ENCODE measurements around the gene BARD1. TPM values are rescaled to one million over a fixed set of nuclear protein-coding genes. Genes with fewer than 3 reads are reported as not detected.
"Not testable (repeated sequence)": the region's sequence is repeated elsewhere in the genome, so short reads cannot be mapped to it uniquely, and the experiment has no call there.

BARD1 gene
- total RNA-seq, 1 donor from 2014 or later = 11.8 TPM

- no peak for DNase-seq (ENCODE audit: low spot score)
Observed at GRCh38 chr2:214765180-214765579, 44.3 kb downstream of the BARD1 start.

- DNase-seq (ENCODE audit: low spot score) = no peak
Observed at GRCh38 chr2:214753455-214753854, 56.0 kb downstream of the BARD1 start.

- DNase-seq (ENCODE audit: low spot score) = no peak
Observed at GRCh38 chr2:214750529-214750928, 59.0 kb downstream of the BARD1 start.

GRCh38 chr2:214747992-214748391 is 61.5 kb downstream of the BARD1 start:
- no peak for DNase-seq (ENCODE audit: low spot score)

- no peak for DNase-seq (ENCODE audit: low spot score)
Observed at GRCh38 chr2:214742119-214742518, 67.4 kb downstream of the BARD1 start.

- DNase-seq (ENCODE audit: low spot score) = no peak
Observed at GRCh38 chr2:214740867-214741395, 68.6 kb downstream of the BARD1 start.

DNA sequence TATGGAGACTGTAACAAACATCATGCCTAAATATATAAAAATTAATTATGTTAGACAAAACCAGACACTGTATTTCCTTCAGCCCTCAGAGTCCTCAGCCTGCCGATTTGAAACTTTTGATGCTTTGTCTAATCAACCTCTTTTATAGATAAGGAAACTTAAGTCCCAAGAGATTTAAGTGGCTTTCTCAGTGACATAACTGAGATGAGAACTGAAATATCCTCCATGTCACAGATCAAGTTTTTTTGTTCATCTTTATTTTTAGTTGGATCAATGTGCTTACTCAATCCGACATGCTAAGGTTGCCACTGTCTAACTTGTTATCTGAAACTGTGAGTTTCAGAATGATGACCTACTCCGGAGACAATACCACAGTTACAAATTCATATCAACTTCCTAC is 72.3 kb downstream of the BARD1 start:
- no peak for DNase-seq (ENCODE audit: low spot score)

- no peak for DNase-seq (ENCODE audit: low spot score)
Observed at GRCh38 chr2:214730800-214731407, 78.6 kb downstream of the BARD1 start.

DNA sequence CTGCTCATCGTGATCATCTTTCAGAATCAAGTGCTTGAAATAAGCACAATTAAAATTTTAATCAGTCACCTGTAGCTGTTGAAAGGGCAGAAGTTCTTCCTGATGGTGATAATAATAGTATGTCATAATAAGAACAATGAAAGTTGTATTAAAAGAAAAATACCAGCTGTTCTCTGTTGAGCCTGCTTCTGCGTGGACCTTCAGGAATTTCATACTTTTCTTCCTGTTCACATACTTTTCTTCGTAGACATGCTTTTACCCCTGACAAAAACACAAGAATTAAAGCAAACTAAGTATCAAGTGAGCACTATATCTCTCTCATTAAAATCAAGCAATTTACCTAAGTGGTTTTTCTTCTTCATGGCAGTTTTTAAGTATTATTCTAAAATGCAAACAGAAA is 79.2 kb downstream of the BARD1 start:
- no peak for DNase-seq (ENCODE audit: low spot score)

GRCh38 chr2:214724741-214725140 is 84.7 kb downstream of the BARD1 start:
- DNase-seq (ENCODE audit: low spot score) = no peak

GRCh38 chr2:214717837-214718236 is 91.6 kb downstream of the BARD1 start:
- DNase-seq (ENCODE audit: low spot score) = not testable (repeated sequence)

DNA sequence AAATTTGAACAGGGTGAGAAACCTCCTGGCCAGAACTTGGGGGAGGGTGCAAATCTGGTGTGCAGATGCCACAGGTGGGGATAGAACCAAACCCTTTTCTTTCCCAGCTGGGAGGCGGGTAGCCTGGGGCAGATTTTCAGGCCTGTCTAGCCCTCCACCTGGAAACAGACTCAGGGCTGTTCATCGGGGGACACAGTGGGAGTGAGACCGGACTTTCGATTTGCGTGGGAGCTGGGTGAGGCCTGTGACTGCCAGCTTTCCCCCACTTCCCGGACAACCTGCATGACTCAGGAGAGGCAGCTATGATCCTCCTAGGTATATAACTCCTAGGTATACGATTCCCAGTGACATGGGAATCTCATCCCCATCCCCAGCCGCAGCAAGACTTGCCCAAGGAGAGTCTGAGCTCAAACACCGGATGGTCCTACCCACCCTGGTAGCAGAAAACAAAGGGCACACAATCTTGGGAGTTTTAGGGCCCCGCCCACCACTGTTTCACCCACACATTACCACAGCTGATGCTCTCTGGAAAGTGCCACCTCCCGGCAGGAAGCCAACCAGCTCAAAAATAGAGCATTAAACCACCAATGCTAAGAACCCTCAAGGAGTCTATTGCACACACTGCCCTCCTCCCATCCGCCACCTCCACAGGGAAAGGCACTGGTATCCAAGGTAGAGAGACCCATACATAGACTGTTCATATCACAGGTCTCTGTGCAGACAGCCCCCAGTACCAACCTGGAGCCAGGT is 92.5 kb downstream of the BARD1 start:
- no peak for DNase-seq (ENCODE audit: low spot score)

DNA sequence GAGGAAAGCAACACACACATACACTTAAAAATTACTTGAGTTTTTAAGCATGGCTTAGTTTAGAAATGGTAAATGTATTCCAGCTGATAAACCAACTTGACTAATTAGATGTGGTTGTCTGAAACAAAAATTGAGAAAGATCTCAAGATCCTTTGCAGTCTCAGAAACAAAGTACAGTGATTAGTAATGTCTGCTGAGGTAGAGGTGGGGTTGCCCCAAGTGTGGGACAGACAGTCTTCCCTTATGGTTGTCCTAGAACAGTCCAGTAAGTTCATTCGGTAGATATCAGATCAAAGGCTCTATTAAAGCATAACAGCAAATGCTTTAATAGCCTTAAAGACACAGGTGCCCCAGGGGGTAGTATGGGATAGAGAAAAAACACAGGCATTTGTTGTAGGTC is 94.5 kb downstream of the BARD1 start:
- no peak for DNase-seq (ENCODE audit: low spot score)

- no peak for DNase-seq (ENCODE audit: low spot score)
Observed at GRCh38 chr2:214713080-214713830, 96.2 kb downstream of the BARD1 start.

- no peak for DNase-seq (ENCODE audit: low spot score)
Observed at GRCh38 chr2:214710729-214711128, 98.8 kb downstream of the BARD1 start.

DNA sequence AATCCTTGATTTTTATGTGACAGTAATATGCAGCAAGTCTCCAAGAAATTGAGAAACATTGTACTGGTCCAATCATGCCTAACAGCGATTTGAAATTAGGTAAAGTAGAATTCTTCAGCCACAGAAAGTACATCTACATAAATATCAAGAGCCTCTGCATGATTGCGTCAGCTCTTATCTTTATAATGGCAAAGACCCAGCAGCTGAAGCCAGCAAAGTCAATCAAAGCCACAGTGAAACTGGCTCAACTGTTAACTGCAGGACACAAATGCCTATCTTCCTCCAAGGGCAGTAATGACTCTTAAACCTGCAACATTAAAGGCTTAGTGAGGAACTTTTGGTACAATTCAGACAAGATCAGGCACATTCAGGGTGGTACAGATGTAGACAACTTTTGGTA is 102.5 kb downstream of the BARD1 start:
- DNase-seq (ENCODE audit: low spot score) = no peak

DNA sequence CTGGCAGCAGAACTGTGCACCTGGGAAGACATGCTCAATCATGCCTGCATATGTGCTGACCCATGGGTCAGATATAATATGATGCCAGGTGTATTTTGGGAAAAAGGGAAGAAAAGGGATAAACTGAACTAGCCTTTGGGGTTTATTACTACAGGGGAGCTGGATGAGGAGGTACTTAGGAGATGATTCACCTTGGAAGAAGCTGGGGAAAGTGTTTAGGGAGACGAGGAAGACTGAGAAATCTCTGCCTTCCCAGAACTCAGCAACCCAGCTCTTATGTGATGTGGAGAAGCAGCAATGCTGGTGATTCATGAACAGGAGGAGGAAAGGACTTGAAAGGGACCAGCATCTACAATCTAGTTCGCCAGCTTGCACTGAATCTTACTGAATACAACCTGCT is 110.2 kb downstream of the BARD1 start:
- no peak for DNase-seq (ENCODE audit: low spot score)

- no peak for DNase-seq (ENCODE audit: low spot score)
Observed at GRCh38 chr2:214696681-214697080, 112.8 kb downstream of the BARD1 start.

DNA sequence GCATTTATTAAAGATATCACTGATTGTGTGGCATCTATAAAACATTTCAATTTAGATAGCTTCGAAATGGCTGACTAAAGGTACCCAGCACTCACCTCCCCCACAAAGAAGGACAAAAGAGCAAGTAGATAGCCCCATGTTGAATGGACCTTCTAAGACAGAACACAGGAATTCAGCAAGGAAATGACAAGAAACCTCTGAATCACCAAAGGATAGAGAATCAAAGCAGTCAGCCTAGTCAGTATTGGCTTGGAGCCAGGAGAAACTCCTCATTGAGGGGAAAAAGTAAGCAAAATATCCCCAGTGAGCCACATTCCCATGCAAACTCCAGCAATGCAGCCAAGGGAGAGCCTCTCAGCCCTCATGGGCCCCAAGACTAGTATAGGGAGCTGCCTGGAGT is 113.7 kb downstream of the BARD1 start:
- DNase-seq (ENCODE audit: low spot score) = no peak

DNA sequence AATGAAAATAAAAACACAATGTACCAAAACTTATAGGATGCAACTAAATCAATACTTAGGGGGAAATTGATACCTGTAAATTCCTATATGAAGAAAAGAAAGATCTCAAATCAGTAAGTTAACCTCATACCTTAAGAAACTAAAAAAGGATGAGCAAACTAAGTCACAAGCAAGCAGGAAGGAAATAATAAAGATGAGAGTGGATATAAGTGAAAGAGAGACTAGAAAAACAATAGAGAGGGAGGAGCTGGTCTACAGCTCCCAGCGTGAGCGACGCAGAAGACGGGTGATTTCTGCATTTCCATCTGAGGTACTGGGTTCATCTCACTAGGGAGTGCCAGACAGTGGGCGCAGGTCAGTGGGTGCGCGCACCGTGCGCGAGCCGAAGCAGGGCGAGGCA is 125.9 kb downstream of the BARD1 start:
- not testable (repeated sequence) for DNase-seq (ENCODE audit: low spot score)

DNA sequence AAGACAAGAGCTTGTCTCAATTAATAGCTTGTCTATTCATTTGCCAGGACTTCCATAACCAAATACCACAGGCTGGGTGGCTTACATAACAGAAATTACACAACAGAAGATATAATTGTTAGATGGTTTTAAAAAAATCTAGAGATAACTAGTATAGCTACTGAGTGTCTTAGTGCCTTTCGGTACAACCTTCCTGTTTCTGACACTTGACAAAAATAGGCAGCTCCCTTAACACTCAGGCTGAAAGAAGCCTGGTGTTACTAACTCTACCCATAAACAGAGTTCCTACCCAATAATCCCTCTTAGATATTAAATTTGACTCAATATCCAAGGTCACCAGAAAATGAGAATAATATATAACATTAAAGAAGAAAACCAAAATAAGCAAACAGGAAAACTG is 129.7 kb downstream of the BARD1 start:
- DNase-seq (ENCODE audit: low spot score) = no peak

- no peak for DNase-seq (ENCODE audit: low spot score)
Observed at GRCh38 chr2:214676421-214677089, 132.9 kb downstream of the BARD1 start.
